Neural cell (in vitro differentiated cells): Measurements from ENCODE around the gene KLKB1. TPM values are rescaled to one million over a fixed set of nuclear protein-coding genes. Genes with fewer than 3 reads are reported as not detected.

Source experiments
- H2AFZ ChIP-seq: fragments of 200-600, 300-800 bp; sonication (generic), shearing (Covaris generic); 2 replicates; pipeline ENCODE4 v1.6.0; 2014; ENCODE audit warnings: low read depth, mild to moderate bottlenecking, antibody characterized with exemption, low read length, moderate library complexity
- H3F3A ChIP-seq: fragments of 200-600 bp; shearing (Covaris generic); 2 replicates; pipeline ENCODE4 v1.6.1; 2016; ENCODE audit warnings: mild to moderate bottlenecking, moderate library complexity, mixed read lengths, antibody characterized with exemption, low read length; ENCODE audit not compliant: insufficient read depth, poor library complexity, severe bottlenecking
- H3K27ac ChIP-seq: fragments of 200-600, 300-800 bp; sonication (generic), shearing (Covaris generic); 2 replicates; pipeline ENCODE4 v1.5.1; 2014; ENCODE audit warnings: mild to moderate bottlenecking, low read length, moderate library complexity
- H3K27me3 ChIP-seq: fragments of 300-800, 200-600 bp; sonication (generic), shearing (Covaris generic); 2 replicates; pipeline ENCODE4 v1.6.0; 2014; ENCODE audit warnings: mild to moderate bottlenecking, low read depth, low read length, moderate library complexity; ENCODE audit not compliant: insufficient read depth
- H3K36me3 ChIP-seq: fragments of 300-800, 200-600 bp; sonication (generic), shearing (Covaris generic); 2 replicates; pipeline ENCODE4 v1.5.1; 2014; ENCODE audit warnings: mild to moderate bottlenecking, antibody characterized with exemption, low read length, moderate library complexity; ENCODE audit not compliant: insufficient read depth
- H3K4me2 ChIP-seq: fragments of 300-800, 200-600 bp; sonication (generic), shearing (Covaris generic); 2 replicates; pipeline ENCODE4 v1.6.0; 2014; ENCODE audit warnings: mild to moderate bottlenecking, low read length
- H3K4me3 ChIP-seq: fragments of 300-800, 200-600 bp; sonication (generic), shearing (Covaris generic); 2 replicates; pipeline ENCODE4 v1.5.1; 2014; ENCODE audit warnings: mild to moderate bottlenecking, low read length, moderate library complexity
- H3K79me2 ChIP-seq: fragments of 200-600 bp; shearing (Covaris generic); replicated peaks from 2 replicates; pipeline ENCODE4 v1.6.0; 2014; ENCODE audit warnings: mild to moderate bottlenecking, low read length, moderate library complexity; ENCODE audit not compliant: insufficient read depth
- H3K9ac ChIP-seq: fragments of 300-800, 200-600 bp; sonication (generic), shearing (Covaris generic); 2 replicates; pipeline ENCODE4 v1.6.1; 2016; ENCODE audit warnings: mild to moderate bottlenecking, low read length, mixed read lengths
- H3K9me2 ChIP-seq: fragments of 200-600 bp; shearing (Covaris generic); 2 replicates; pipeline ENCODE4 v1.6.1; 2016; ENCODE audit warnings: mild to moderate bottlenecking, low read length, mixed read lengths; ENCODE audit not compliant: insufficient read depth
- H3K9me3 ChIP-seq: fragments of 200-600, 300-800 bp; sonication (generic), shearing (Covaris generic); 2 replicates; pipeline ENCODE4 v1.6.1; 2016; ENCODE audit warnings: mild to moderate bottlenecking, mixed run types, low read length, moderate library complexity, mixed read lengths
- H4K20me1 ChIP-seq: fragments of 200-600 bp; shearing (Covaris generic); 2 replicates; pipeline ENCODE4 v1.6.1; 2016; ENCODE audit warnings: mild to moderate bottlenecking, mixed run types; ENCODE audit not compliant: insufficient read depth
- CTCF ChIP-seq: fragments of 450-650 bp; IDR thresholded peaks from 2 replicates; pipeline ENCODE4 v1.5.1; 2014; ENCODE audit warnings: antibody characterized with exemption, mild to moderate bottlenecking, moderate library complexity; ENCODE audit not compliant: poor library complexity, severe bottlenecking
- EP300 ChIP-seq: fragments of 450-650 bp; conservative IDR thresholded peaks from 2 replicates; pipeline ENCODE4 v1.6.1; 2014; ENCODE audit warnings: antibody characterized with exemption, mild to moderate bottlenecking, moderate library complexity; ENCODE audit not compliant: poor library complexity, severe bottlenecking
- EZH2 ChIP-seq: fragments of 200-600, 300-800 bp; shearing (Covaris generic), sonication (generic); IDR thresholded peaks from 2 replicates; pipeline ENCODE4 v1.6.1; 2014; ENCODE audit warnings: antibody characterized with exemption, low read length, borderline replicate concordance, mild to moderate bottlenecking; ENCODE audit not compliant: insufficient read depth, poor library complexity, severe bottlenecking
- MXI1 ChIP-seq: fragments of 450-650 bp; conservative IDR thresholded peaks from 2 replicates; pipeline ENCODE4 v1.6.1; 2014; ENCODE audit warnings: antibody characterized with exemption, mild to moderate bottlenecking; ENCODE audit not compliant: poor library complexity, severe bottlenecking
- POLR2AphosphoS5 ChIP-seq: IDR thresholded peaks from 2 replicates; pipeline ENCODE4 v1.6.1; 2012
- RAD21 ChIP-seq: fragments of 450-650 bp; conservative IDR thresholded peaks from 2 replicates; pipeline ENCODE4 v1.6.1; 2014; ENCODE audit warnings: antibody characterized with exemption, mild to moderate bottlenecking, moderate library complexity
- REST ChIP-seq: IDR thresholded peaks from 2 replicates; pipeline ENCODE4 v1.6.1; 2012; ENCODE audit warnings: borderline replicate concordance
- SMC3 ChIP-seq: fragments of 450-650 bp; conservative IDR thresholded peaks from 2 replicates; pipeline ENCODE4 v1.6.1; 2014; ENCODE audit warnings: antibody characterized with exemption, mild to moderate bottlenecking, moderate library complexity; ENCODE audit not compliant: poor library complexity
- TAF1 ChIP-seq: IDR thresholded peaks from 2 replicates; pipeline ENCODE4 v1.6.1; 2012; ENCODE audit warnings: low read depth
- polyA plus RNA-seq: library from polyadenylated mRNA; depleted of rRNA; stranded (reverse); fragments of >200 nt; gene quantifications from 2 replicates; pipeline ENCODE4 v1.2.3, GENCODE V29; 2014

Gene KLKB1
- polyA plus RNA-seq, 1 donor from 2014 or later, result not detected

- Histone ChIP-seq H3K4me2 (no peak overlapping the region), H3K27me3 (no peaks in the 10 kb centered on the region), H3K27ac (no peak overlapping the region), H2AFZ (no peak overlapping the region), H4K20me1 (no peaks in the 10 kb centered on the region), H3K4me3 (no peak overlapping the region), H3K9ac (no peak overlapping the region), H3K9me3 (no peaks in the 10 kb centered on the region), H3K79me2 (no peaks in the 10 kb centered on the region), H3K36me3 (no peaks in the 10 kb centered on the region), H3K9me2 (no peaks in the 10 kb centered on the region), H3F3A (no peaks in the 10 kb centered on the region)
- no peak for TF ChIP-seq MXI1
- TF ChIP-seq CTCF, result no peak
- no peak for TF ChIP-seq SMC3
- TF ChIP-seq POLR2AphosphoS5, result no peak
- TF ChIP-seq REST, result no peak
- TF ChIP-seq EP300, result no peak
- TF ChIP-seq EZH2, result no peak
- no peak for TF ChIP-seq RAD21
- no peak for TF ChIP-seq TAF1
These were observed 31.0 kb downstream of the KLKB1 start for GRCh38 chr4:186258216-186258811.

GRCh38 chr4:186260117-186260503 lies 32.8 kb downstream of the KLKB1 start:
- H3K36me3 ChIP-seq, result no peaks in the 10 kb centered on the region
- H3K79me2 ChIP-seq, result no peaks in the 10 kb centered on the region
- TF ChIP-seq EP300 (no peak), POLR2AphosphoS5 (no peak), EZH2 (no peak), SMC3 (no peak), REST (no peak), TAF1 (no peak), RAD21 (no peak), MXI1 (no peak), CTCF (no peak)
- no peaks in the 10 kb centered on the region for H3F3A ChIP-seq
- H2AFZ ChIP-seq, result no peak overlapping the region
- no peak overlapping the region for H3K4me2 ChIP-seq
- no peak overlapping the region for H3K4me3 ChIP-seq
- no peaks in the 10 kb centered on the region for H4K20me1 ChIP-seq
- H3K9ac ChIP-seq, result no peak overlapping the region
- H3K9me2 ChIP-seq, result no peaks in the 10 kb centered on the region
- H3K27me3 ChIP-seq, result no peaks in the 10 kb centered on the region
- no peak overlapping the region for H3K27ac ChIP-seq
- H3K9me3 ChIP-seq, result no peaks in the 10 kb centered on the region
